ENCODE results near the gene ATXN10.

ATXN10 gene

GRCh38 chr22:45631841-45632238 lies 39.8 kb upstream of the ATXN10 start:
- Histone ChIP-seq H3K4me3 (ENCODE audit: low read length in 2 of 2) (no peak overlapping the region), H3K36me3 (ENCODE audit: control insufficient read depth in 2 of 2, insufficient read depth in 2 of 2, low read length in 2 of 2) (no peaks in the 10 kb centered on the region), H3K9me3 (ENCODE audit: control insufficient read depth in 2 of 2, low read length in 2 of 2) (no peaks in the 10 kb centered on the region), H3K27me3 (ENCODE audit: control insufficient read depth in 1 of 2, insufficient read depth in 2 of 2, low read length in 2 of 2) (peaks cover 11 to 29% of the 10 kb centered on the region in 2 donors), H3K4me1 (ENCODE audit: control insufficient read depth, insufficient read depth, low read length) (peaks cover 2% of the 10 kb centered on the region), H3K9ac (ENCODE audit: low read length in 2 of 2) (no peak overlapping the region), H3K27ac (ENCODE audit: low read length) (no peak overlapping the region)

DNA sequence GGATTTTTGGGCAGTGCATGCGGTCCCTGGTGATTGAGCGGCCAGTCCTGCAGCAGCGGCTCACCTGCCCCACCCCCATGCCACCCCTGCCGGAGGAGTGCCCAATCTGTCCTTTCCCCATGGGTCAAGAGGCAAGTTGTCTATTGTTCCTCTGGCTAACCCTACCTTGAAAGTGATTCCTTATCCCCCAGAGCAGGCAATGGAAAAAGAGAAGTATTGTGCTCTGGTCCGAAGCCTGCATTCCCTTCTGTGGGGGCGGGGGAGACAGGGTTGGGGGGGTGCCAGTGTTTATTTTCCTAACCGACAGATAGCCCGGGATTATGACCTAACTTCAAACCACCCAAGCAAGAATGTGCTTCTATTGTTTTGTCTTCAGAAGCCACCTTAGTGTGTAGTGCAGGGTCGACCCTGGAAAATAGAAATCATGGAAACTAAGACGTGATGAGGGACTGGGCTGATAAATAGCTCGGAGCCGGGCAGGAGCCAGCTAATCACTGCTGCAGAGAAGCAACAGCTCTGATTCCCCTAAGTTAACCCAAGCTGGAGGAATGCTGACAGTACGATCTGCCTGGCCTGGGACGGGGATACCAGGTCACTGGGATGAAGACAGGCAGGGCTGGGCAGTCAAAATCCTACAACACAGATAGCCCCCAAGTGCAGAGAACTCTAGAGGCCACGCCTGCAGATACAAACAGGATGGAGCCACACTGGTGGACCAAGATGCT lies 38.7 kb upstream of the ATXN10 start:
- Histone ChIP-seq H3K4me1 (ENCODE audit: control insufficient read depth, insufficient read depth, low read length) (peaks cover 2% of the 10 kb centered on the region), H3K27me3 (ENCODE audit: control insufficient read depth in 1 of 2, insufficient read depth in 2 of 2, low read length in 2 of 2) (peaks cover 11 to 25% of the 10 kb centered on the region in 2 donors), H3K36me3 (ENCODE audit: control insufficient read depth in 2 of 2, insufficient read depth in 2 of 2, low read length in 2 of 2) (no peaks in the 10 kb centered on the region), H3K27ac (ENCODE audit: low read length) (no peak overlapping the region), H3K9me3 (ENCODE audit: control insufficient read depth in 2 of 2, low read length in 2 of 2) (no peaks in the 10 kb centered on the region), H3K4me3 (ENCODE audit: low read length in 2 of 2) (no peak overlapping the region), H3K9ac (ENCODE audit: low read length in 2 of 2) (no peak overlapping the region)

GRCh38 chr22:45636683-45637082 lies 35.0 kb upstream of the ATXN10 start:
- peaks cover 20 to 25% of the 10 kb centered on the region in 2 donors for H3K27me3 ChIP-seq (ENCODE audit: control insufficient read depth in 1 of 2, insufficient read depth in 2 of 2, low read length in 2 of 2)
- no peak overlapping the region for H3K27ac ChIP-seq (ENCODE audit: low read length)
- no peaks in the 10 kb centered on the region for H3K36me3 ChIP-seq (ENCODE audit: control insufficient read depth in 2 of 2, insufficient read depth in 2 of 2, low read length in 2 of 2)
- H3K9me3 ChIP-seq (ENCODE audit: control insufficient read depth in 2 of 2, low read length in 2 of 2), result no peaks in the 10 kb centered on the region
- H3K9ac ChIP-seq (ENCODE audit: low read length in 2 of 2), result no peak overlapping the region
- H3K4me3 ChIP-seq (ENCODE audit: low read length in 2 of 2), result no peak overlapping the region
- peaks cover 2% of the 10 kb centered on the region for H3K4me1 ChIP-seq (ENCODE audit: control insufficient read depth, insufficient read depth, low read length)

DNA sequence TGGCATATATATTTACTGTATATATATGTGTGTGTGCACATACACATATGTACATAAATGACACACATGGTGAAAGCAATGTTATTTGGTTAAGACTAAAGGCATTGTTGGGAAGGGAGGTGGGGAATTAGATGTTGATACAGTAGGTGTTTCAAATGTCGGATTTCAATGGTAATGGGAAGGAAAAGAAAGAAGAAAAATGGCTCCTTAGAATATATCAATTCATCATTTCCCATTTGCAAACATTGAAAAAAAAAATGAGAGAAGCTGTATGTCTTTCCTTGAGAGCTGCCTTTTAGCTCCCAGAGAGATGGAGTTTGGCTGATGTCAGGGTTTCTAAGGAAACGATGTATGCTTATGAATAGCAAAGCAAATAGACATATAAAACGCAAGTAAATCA lies 33.4 kb upstream of the ATXN10 start:
- Histone ChIP-seq H3K27ac (ENCODE audit: low read length) (no peak overlapping the region), H3K36me3 (ENCODE audit: control insufficient read depth in 2 of 2, insufficient read depth in 2 of 2, low read length in 2 of 2) (no peaks in the 10 kb centered on the region)

DNA sequence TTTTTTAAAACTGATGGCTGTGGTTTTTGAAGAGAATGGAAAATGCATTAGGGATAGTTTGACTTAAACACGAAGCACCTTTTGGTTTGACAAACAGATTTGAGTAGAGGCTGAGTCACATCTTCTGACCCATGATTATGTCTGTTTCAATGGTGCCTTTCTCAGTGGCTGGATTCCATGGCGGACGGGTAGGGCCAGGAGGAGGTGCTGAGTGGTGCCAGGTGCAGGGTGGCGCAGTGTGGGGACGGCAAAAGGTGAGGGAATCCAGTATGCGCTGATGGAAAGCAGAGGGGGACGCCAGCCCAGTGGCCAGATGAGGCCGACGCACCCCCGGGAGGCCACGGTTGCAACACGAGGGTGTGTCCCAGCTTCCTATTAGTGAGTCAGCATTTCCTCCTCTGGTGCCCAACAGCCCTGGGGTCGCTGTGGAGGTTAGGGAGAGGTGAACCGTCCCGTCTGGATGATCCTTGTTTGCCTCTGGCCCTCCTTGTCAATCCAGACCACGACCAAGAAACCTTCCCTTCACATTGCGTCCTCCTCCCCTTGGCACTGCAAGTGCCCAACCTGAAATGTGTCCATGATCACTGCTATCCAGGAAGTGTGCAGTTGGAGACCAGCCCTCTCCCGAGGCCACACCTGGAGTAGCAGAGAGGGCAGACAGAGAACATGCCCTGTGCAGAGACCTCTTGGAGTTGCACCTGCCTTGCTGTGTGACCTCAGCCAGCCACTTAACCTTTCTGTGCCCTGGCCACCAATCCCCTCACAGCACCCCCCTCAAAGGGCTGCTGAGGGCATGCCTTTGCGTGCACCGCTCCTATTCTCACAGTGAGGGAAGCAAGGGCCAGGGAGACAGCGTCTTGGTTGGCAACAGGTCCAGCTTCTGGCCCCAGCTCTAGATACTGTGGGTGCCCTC lies 32.5 kb upstream of the ATXN10 start:
- Histone ChIP-seq H3K27me3 (ENCODE audit: control insufficient read depth in 1 of 2, insufficient read depth in 2 of 2, low read length in 2 of 2) (peaks cover 16% of the 10 kb centered on the region in 2 donors), H3K4me1 (ENCODE audit: control insufficient read depth, insufficient read depth, low read length) (no peaks in the 10 kb centered on the region), H3K4me3 (ENCODE audit: low read length in 2 of 2) (no peak overlapping the region), H3K9ac (ENCODE audit: low read length in 2 of 2) (no peak overlapping the region), H3K36me3 (ENCODE audit: control insufficient read depth in 2 of 2, insufficient read depth in 2 of 2, low read length in 2 of 2) (no peaks in the 10 kb centered on the region), H3K9me3 (ENCODE audit: control insufficient read depth in 2 of 2, low read length in 2 of 2) (no peaks in the 10 kb centered on the region), H3K27ac (ENCODE audit: low read length) (no peak overlapping the region)

More for the DNA sequence above, 33.4 kb upstream of the ATXN10 start:
- peaks cover 16 to 18% of the 10 kb centered on the region in 2 donors for H3K27me3 ChIP-seq (ENCODE audit: control insufficient read depth in 1 of 2, insufficient read depth in 2 of 2, low read length in 2 of 2)
- no peak overlapping the region for H3K4me3 ChIP-seq (ENCODE audit: low read length in 2 of 2)
- H3K9ac ChIP-seq (ENCODE audit: low read length in 2 of 2), result no peak overlapping the region
- peaks cover 1% of the 10 kb centered on the region for H3K4me1 ChIP-seq (ENCODE audit: control insufficient read depth, insufficient read depth, low read length)
- no peaks in the 10 kb centered on the region for H3K9me3 ChIP-seq (ENCODE audit: control insufficient read depth in 2 of 2, low read length in 2 of 2)

DNA sequence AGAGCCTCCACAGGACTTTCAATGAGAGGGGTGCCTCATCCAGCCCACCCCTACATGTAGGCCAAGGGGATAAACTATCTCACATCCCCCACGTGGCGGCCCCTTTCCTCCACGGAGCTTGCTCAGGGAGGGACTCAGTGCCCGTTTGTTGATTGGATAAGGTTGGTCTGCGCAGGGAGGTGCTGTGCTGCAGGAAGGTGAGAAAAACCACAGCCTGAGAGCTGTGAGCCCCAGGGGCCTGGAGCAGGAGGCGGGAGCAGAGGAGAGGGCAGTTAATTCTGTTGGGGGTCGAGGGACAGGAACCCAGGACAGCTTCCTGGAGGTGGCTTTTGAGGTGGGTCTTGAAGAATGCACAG lies 31.9 kb upstream of the ATXN10 start:
- H3K27me3 ChIP-seq (ENCODE audit: control insufficient read depth in 1 of 2, insufficient read depth in 2 of 2, low read length in 2 of 2), result peaks cover 14 to 16% of the 10 kb centered on the region in 2 donors
- no peaks in the 10 kb centered on the region for H3K9me3 ChIP-seq (ENCODE audit: control insufficient read depth in 2 of 2, low read length in 2 of 2)
- no peaks in the 10 kb centered on the region for H3K4me1 ChIP-seq (ENCODE audit: control insufficient read depth, insufficient read depth, low read length)
- no peaks in the 10 kb centered on the region for H3K36me3 ChIP-seq (ENCODE audit: control insufficient read depth in 2 of 2, insufficient read depth in 2 of 2, low read length in 2 of 2)
- no peak overlapping the region for H3K27ac ChIP-seq (ENCODE audit: low read length)
- H3K9ac ChIP-seq (ENCODE audit: low read length in 2 of 2), result no peak overlapping the region
- no peak overlapping the region for H3K4me3 ChIP-seq (ENCODE audit: low read length in 2 of 2)

DNA sequence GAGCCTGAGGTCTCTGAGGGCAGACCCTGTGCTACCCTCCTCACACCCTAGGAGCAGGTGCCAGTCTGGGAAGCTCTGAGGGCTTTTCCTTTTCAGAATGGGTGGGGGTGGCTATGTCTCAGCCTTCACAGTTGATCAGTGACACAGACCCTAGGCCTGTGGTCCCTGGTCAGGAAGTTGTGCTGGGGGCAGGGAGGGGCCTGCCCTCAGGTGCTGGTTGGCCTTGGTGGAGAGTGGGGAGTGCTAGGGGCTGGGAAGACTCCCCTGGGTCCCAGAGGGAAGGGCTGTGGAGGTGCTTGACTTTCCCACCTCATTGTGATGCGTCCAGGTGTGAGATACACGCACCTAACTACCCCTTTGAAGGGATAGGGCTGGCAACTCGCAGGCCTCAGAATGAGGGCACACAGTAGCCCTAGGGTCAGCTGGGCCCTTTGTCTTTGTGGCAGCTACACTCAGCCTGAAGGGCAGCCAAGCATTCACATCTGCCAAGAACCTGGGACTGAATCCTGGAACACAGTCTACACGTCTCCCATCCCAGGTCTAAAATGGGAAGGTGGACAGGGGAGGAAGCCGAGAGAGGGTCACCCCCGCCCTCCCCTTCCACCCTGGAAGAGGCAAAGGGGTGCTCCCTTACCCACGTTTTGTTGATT lies 31.2 kb upstream of the ATXN10 start:
- Histone ChIP-seq H3K27ac (ENCODE audit: low read length) (no peak overlapping the region), H3K9ac (ENCODE audit: low read length in 2 of 2) (no peak overlapping the region), H3K27me3 (ENCODE audit: control insufficient read depth in 1 of 2, insufficient read depth in 2 of 2, low read length in 2 of 2) (peaks cover 17 to 20% of the 10 kb centered on the region in 2 donors), H3K9me3 (ENCODE audit: control insufficient read depth in 2 of 2, low read length in 2 of 2) (no peaks in the 10 kb centered on the region), H3K36me3 (ENCODE audit: control insufficient read depth in 2 of 2, insufficient read depth in 2 of 2, low read length in 2 of 2) (no peaks in the 10 kb centered on the region), H3K4me3 (ENCODE audit: low read length in 2 of 2) (no peak overlapping the region), H3K4me1 (ENCODE audit: control insufficient read depth, insufficient read depth, low read length) (peaks cover 1% of the 10 kb centered on the region)

- Histone ChIP-seq H3K9me3 (ENCODE audit: control insufficient read depth in 2 of 2, low read length in 2 of 2) (no peaks in the 10 kb centered on the region), H3K27ac (ENCODE audit: low read length) (no peak overlapping the region), H3K36me3 (ENCODE audit: control insufficient read depth in 2 of 2, insufficient read depth in 2 of 2, low read length in 2 of 2) (no peaks in the 10 kb centered on the region), H3K9ac (ENCODE audit: low read length in 2 of 2) (no peak overlapping the region), H3K4me3 (ENCODE audit: low read length in 2 of 2) (no peak overlapping the region), H3K4me1 (ENCODE audit: control insufficient read depth, insufficient read depth, low read length) (peaks cover 2% of the 10 kb centered on the region), H3K27me3 (ENCODE audit: control insufficient read depth in 1 of 2, insufficient read depth in 2 of 2, low read length in 2 of 2) (peaks cover 19 to 27% of the 10 kb centered on the region in 2 donors)
These were observed 30.6 kb upstream of the ATXN10 start for GRCh38 chr22:45640941-45641621.

DNA sequence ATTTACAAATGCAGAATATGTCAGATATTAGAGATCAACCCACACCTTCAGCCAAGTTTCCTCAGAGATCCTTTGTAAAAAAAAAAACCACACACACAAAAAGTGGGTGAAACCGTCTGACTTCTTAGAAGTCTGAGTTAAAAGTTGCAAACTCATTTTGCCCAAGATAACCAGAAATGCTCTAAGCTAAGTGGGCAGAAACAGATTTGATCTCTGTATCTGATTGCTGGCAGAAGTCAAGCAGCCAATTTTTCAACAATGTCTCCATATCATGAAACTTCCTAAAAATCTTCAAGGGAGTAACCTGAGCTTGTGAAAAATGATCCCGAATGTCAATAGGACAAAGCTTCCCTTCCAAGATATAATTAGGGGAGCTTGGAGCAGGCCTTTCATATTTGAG lies 28.6 kb upstream of the ATXN10 start:
- Histone ChIP-seq H3K27ac (ENCODE audit: low read length) (no peak overlapping the region), H3K36me3 (ENCODE audit: control insufficient read depth in 2 of 2, insufficient read depth in 2 of 2, low read length in 2 of 2) (no peaks in the 10 kb centered on the region), H3K9ac (ENCODE audit: low read length in 2 of 2) (no peak overlapping the region), H3K27me3 (ENCODE audit: control insufficient read depth in 1 of 2, insufficient read depth in 2 of 2, low read length in 2 of 2) (peaks cover 28% of the 10 kb centered on the region in 2 donors), H3K4me3 (ENCODE audit: low read length in 2 of 2) (no peak overlapping the region), H3K4me1 (ENCODE audit: control insufficient read depth, insufficient read depth, low read length) (peaks cover 2% of the 10 kb centered on the region), H3K9me3 (ENCODE audit: control insufficient read depth in 2 of 2, low read length in 2 of 2) (no peaks in the 10 kb centered on the region)

- no peak overlapping the region for H3K4me3 ChIP-seq (ENCODE audit: low read length in 2 of 2)
- H3K4me1 ChIP-seq (ENCODE audit: control insufficient read depth, insufficient read depth, low read length), result peaks cover 2% of the 10 kb centered on the region
- H3K27me3 ChIP-seq (ENCODE audit: control insufficient read depth in 1 of 2, insufficient read depth in 2 of 2, low read length in 2 of 2), result peaks cover 22 to 25% of the 10 kb centered on the region in 2 donors
- H3K36me3 ChIP-seq (ENCODE audit: control insufficient read depth in 2 of 2, insufficient read depth in 2 of 2, low read length in 2 of 2), result no peaks in the 10 kb centered on the region
- no peaks in the 10 kb centered on the region for H3K9me3 ChIP-seq (ENCODE audit: control insufficient read depth in 2 of 2, low read length in 2 of 2)
- H3K9ac ChIP-seq (ENCODE audit: low read length in 2 of 2), result no peak overlapping the region
- no peak overlapping the region for H3K27ac ChIP-seq (ENCODE audit: low read length)
These were observed 26.9 kb upstream of the ATXN10 start for GRCh38 chr22:45644714-45645113.

Measured in stomach smooth muscle (tissue), 2 donors.